ENCODE results near the gene SRRM5. TPM values are rescaled to one million over a fixed set of nuclear protein-coding genes. Genes with fewer than 3 reads are reported as not detected.

SRRM5 gene
- total and polyA plus RNA-seq, 8 donors: 0.06 to 1.3 (median 0.26) TPM; not detected in 2

GRCh38 chr19:43589678-43590077 is 22.2 kb upstream of the SRRM5 start:
- Histone ChIP-seq H3K4me3 (no peak overlapping the region), H3K9me3 (no peaks in the 10 kb centered on the region), H3K27ac (no peak overlapping the region), H3K27me3 (no peaks in the 10 kb centered on the region), H3K36me3 (peaks cover 0 to 15% (median 7%) of the 10 kb centered on the region in 3 donors), H3K4me1 (peaks cover 0 to 8% (median 5%) of the 10 kb centered on the region in 3 donors)
- ATAC-seq (no peak), FAIRE-seq (no peak), DNase-seq (no peak)
- 81% methylated on average over 6 of the region's 6 CpGs for WGBS, 2 donors
- intact Hi-C loops (cut with DNase I): no loop called here
- TF ChIP-seq, protein P1, sequence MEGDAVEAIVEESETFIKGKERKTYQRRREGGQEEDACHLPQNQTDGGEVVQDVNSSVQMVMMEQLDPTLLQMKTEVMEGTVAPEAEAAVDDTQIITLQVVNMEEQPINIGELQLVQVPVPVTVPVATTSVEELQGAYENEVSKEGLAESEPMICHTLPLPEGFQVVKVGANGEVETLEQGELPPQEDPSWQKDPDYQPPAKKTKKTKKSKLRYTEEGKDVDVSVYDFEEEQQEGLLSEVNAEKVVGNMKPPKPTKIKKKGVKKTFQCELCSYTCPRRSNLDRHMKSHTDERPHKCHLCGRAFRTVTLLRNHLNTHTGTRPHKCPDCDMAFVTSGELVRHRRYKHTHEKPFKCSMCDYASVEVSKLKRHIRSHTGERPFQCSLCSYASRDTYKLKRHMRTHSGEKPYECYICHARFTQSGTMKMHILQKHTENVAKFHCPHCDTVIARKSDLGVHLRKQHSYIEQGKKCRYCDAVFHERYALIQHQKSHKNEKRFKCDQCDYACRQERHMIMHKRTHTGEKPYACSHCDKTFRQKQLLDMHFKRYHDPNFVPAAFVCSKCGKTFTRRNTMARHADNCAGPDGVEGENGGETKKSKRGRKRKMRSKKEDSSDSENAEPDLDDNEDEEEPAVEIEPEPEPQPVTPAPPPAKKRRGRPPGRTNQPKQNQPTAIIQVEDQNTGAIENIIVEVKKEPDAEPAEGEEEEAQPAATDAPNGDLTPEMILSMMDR (IDR thresholded peaks at IDR 0.05): no peak

GRCh38 chr19:43591904-43592772 is 19.8 kb upstream of the SRRM5 start:
- DNase-seq (peak in 1 of 6 donors; percentile 45), FAIRE-seq (no peak)
- 96% methylated on average over 56 to 63 of the region's 63 CpGs for WGBS, 2 donors

GRCh38 chr19:43592800-43593350 is 19.0 kb upstream of the SRRM5 start:
- peaks cover 0 to 15% (median 7%) of the 10 kb centered on the region in 3 donors for H3K36me3 ChIP-seq
- peak in 1 of 6 donors; percentile 50 for DNase-seq
- no peak for FAIRE-seq
- peaks cover 6 to 19% (median 17%) of the 10 kb centered on the region in 3 donors for H3K4me1 ChIP-seq
- no peak for ATAC-seq
- 93% methylated on average over 37 of the region's 37 CpGs for WGBS, 2 donors
- TF ChIP-seq, protein P1 (IDR thresholded peaks at IDR 0.05): no peak
- H3K27me3 ChIP-seq: no peaks in the 10 kb centered on the region
- H3K4me3 ChIP-seq: no peak overlapping the region
- no peak overlapping the region for H3K27ac ChIP-seq
- intact Hi-C loops (cut with DNase I): no loop called here
- H3K9me3 ChIP-seq: no peaks in the 10 kb centered on the region

More at GRCh38 chr19:43591904-43592772, 19.8 kb upstream of the SRRM5 start:
- H3K4me1 ChIP-seq: peaks cover 3 to 12% (median 12%) of the 10 kb centered on the region in 3 donors
- no peak for ATAC-seq
- H3K36me3 ChIP-seq: peaks cover 0 to 15% (median 7%) of the 10 kb centered on the region in 3 donors
- intact Hi-C loops (cut with DNase I): no loop called here
- H3K27me3 ChIP-seq: no peaks in the 10 kb centered on the region
- no peaks in the 10 kb centered on the region for H3K9me3 ChIP-seq
- TF ChIP-seq, protein P1 (IDR thresholded peaks at IDR 0.05): no peak
- H3K27ac ChIP-seq: no peak overlapping the region
- H3K4me3 ChIP-seq: no peak overlapping the region

DNA sequence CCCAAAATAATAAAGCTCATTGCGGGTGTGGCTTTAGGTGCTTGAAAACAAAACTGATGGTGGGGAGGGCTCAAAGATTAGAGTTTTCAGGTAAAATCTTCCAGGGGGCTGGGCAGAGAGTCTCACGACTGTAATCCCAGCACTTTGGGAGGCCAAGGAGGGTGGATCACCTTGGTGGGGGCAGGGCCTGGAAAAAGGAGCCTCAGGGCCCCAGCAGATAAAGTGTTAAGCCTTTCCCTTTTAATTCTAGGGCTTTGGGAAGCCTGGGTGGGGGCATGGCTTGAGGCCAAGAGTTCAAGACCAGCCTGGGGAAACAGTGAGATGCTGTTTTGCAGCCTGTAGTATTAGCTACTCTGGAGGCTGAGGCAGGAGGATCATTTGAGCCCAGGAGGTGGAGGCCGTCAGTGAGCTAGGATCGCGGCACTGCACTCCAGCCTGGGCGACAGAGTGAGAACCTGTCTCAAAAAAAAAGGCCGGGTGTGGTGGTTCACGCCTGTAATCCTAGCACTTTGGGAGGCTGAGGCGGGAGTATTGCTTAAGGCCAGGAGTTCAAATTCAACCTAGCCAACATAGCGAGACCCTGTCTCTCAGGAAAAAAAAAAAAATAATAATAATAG is 17.7 kb upstream of the SRRM5 start:
- Histone ChIP-seq H3K27ac (peak overlapping the region in 2 of 4 donors; percentile 74 to 97), H3K36me3 (peaks cover 0 to 15% (median 12%) of the 10 kb centered on the region in 3 donors), H3K9me3 (no peaks in the 10 kb centered on the region), H3K4me1 (peaks cover 6 to 21% (median 17%) of the 10 kb centered on the region in 3 donors), H3K4me3 (peak overlapping the region; percentile 46 to 60 (median 53)), H3K27me3 (no peaks in the 10 kb centered on the region)
- DNase-seq: no peak
- intact Hi-C loops (cut with DNase I): no loop called here
- TF ChIP-seq, protein P1 (IDR thresholded peaks at IDR 0.05): no peak
- 87 to 92% methylated on average over 10 of the region's 10 CpGs for WGBS, 2 donors
- FAIRE-seq: no peak
- no peak for ATAC-seq

Data from pancreas (tissue), 10 donors.